ENCODE results near the gene C1QTNF2. TPM values are rescaled to one million over a fixed set of nuclear protein-coding genes. Genes with fewer than 3 reads are reported as not detected.

Gene C1QTNF2
- total and polyA plus RNA-seq, 5 experiments from 2014 or later = not detected

GRCh38 chr5:160305319-160305718 is 65.1 kb downstream of the C1QTNF2 start:
- DNase-seq (no peak), ATAC-seq (no peak)
- H3K36me3 Mint-ChIP-seq = no peaks in the 10 kb centered on the region
- POLR2A ChIA-PET = no interaction called here
- H3K4me1 Mint-ChIP-seq = peaks cover 0 to 4% (median 0%) of the 10 kb centered on the region in 4 donors
- H3K4me3 Mint-ChIP-seq = no peak overlapping the region
- no peak overlapping the region for H3K27ac Mint-ChIP-seq
- H3K27me3 Mint-ChIP-seq = peaks cover 17 to 61% (median 36%) of the 10 kb centered on the region in 5 donors
- no peaks in the 10 kb centered on the region for H3K9me3 Mint-ChIP-seq

GRCh38 chr5:160303690-160304089 is 66.7 kb downstream of the C1QTNF2 start:
- Mint-ChIP-seq H3K27me3 (peaks cover 7 to 45% (median 23%) of the 10 kb centered on the region in 5 donors), H3K36me3 (no peaks in the 10 kb centered on the region), H3K4me1 (no peaks in the 10 kb centered on the region), H3K27ac (no peak overlapping the region), H3K4me3 (no peak overlapping the region), H3K9me3 (no peaks in the 10 kb centered on the region)
- DNase-seq = no peak
- no peak for ATAC-seq
- POLR2A ChIA-PET = no interaction called here

GRCh38 chr5:160298189-160298588 is 72.2 kb downstream of the C1QTNF2 start:
- POLR2A ChIA-PET = no interaction called here
- H3K9me3 Mint-ChIP-seq = no peaks in the 10 kb centered on the region
- peaks cover 0 to 3% (median 1%) of the 10 kb centered on the region in 5 donors for H3K27me3 Mint-ChIP-seq
- DNase-seq (no peak), ATAC-seq (no peak)
- no peak overlapping the region for H3K27ac Mint-ChIP-seq
- H3K4me3 Mint-ChIP-seq = no peak overlapping the region
- peaks cover 0 to 22% (median 0%) of the 10 kb centered on the region in 4 donors for H3K4me1 Mint-ChIP-seq
- no peaks in the 10 kb centered on the region for H3K36me3 Mint-ChIP-seq

- Mint-ChIP-seq H3K36me3 (no peaks in the 10 kb centered on the region), H3K27me3 (peaks cover 0 to 2% (median under 1%) of the 10 kb centered on the region in 5 donors), H3K27ac (no peak overlapping the region), H3K4me3 (no peak overlapping the region), H3K9me3 (no peaks in the 10 kb centered on the region), H3K4me1 (peaks cover 0 to 22% (median 0%) of the 10 kb centered on the region in 4 donors)
- no peak for DNase-seq
- POLR2A ChIA-PET = no interaction called here
- no peak for ATAC-seq
Measured at GRCh38 chr5:160297776-160298175, 72.7 kb downstream of the C1QTNF2 start.

Other genes starting within 250 kb of the C1QTNF2 start
- gene FABP6, start 141.1 kb downstream of the C1QTNF2 start, total RNA-seq = not detected
- not detected for gene FABP6, start 141.1 kb downstream of the C1QTNF2 start, polyA plus RNA-seq
- not detected for gene CCNJL, start 58.1 kb downstream of the C1QTNF2 start, total RNA-seq
- gene CCNJL, start 58.1 kb downstream of the C1QTNF2 start, polyA plus RNA-seq = not detected
- under 1 TPM; 0.47 to 0.49 TPM for gene FAM200C, start 29.4 kb upstream of the C1QTNF2 start, total RNA-seq
- gene FAM200C, start 29.4 kb upstream of the C1QTNF2 start, polyA plus RNA-seq = under 1 TPM; 0.15 to 0.47 (median 0.24) TPM
- gene SLU7, start 48.5 kb upstream of the C1QTNF2 start, total RNA-seq = 10 to 100 TPM; 94.2 to 95.0 TPM
- 10 to 100 TPM; 70.5 to 79.8 (median 71.1) TPM for gene SLU7, start 48.5 kb upstream of the C1QTNF2 start, polyA plus RNA-seq
- 1 to 10 TPM; 2.7 to 4.2 TPM for gene PTTG1, start 51.2 kb upstream of the C1QTNF2 start, total RNA-seq
- 10 to 100 TPM in 1 of 3 donors, 1 to 10 TPM in 2; 7.1 to 18.9 (median 8.9) TPM for gene PTTG1, start 51.2 kb upstream of the C1QTNF2 start, polyA plus RNA-seq